WTC11 (cell line): ENCODE data around the gene SERPINA4. TPM values are rescaled to one million over a fixed set of nuclear protein-coding genes. Genes with fewer than 3 reads are reported as not detected.

ENCODE experiments used
- ATAC-seq: fragments of 200-7000 bp; cut with Tn5 transposase; 2 replicates; pipeline ENCODE4 v1.10.0; 2021; ENCODE audit warnings: mild to moderate bottlenecking, moderate library complexity
- CTCF ChIA-PET: fragments of 300-600 bp; sonication (Branson Sonifier 250); formaldehyde crosslinking; loops from one replicate; lab custom pipeline; 2021; ENCODE audit warnings: antibody characterized with exemption; lab: Charles Lee
- POLR2A ChIA-PET: fragments of 350-600 bp; sonication (Branson Sonifier 250); formaldehyde crosslinking; loops from one replicate; lab custom pipeline; 2021; ENCODE audit warnings: antibody characterized with exemption; lab: Charles Lee
- DNase-seq: peaks from one replicate; pipeline ENCODE4 v3.0.0; 2021; ENCODE audit warnings: low spot score
- H3K27ac Mint-ChIP-seq: 2 replicates; pipeline ENCODE4 v1.8.0; 2021; ENCODE audit warnings: mixed read lengths
- H3K27me3 Mint-ChIP-seq: 2 replicates; pipeline ENCODE4 v1.8.0; 2021; ENCODE audit warnings: low read depth, mild to moderate bottlenecking, moderate library complexity, mixed read lengths
- H3K36me3 Mint-ChIP-seq: 2 replicates; pipeline ENCODE4 v1.8.0; 2021; ENCODE audit warnings: mixed read lengths
- H3K4me1 Mint-ChIP-seq: 2 replicates; pipeline ENCODE4 v1.8.0; 2022; ENCODE audit warnings: mixed read lengths
- H3K4me3 Mint-ChIP-seq: 2 replicates; pipeline ENCODE4 v1.8.0; 2021; ENCODE audit warnings: mild to moderate bottlenecking, moderate library complexity, mixed read lengths
- H3K9me3 Mint-ChIP-seq: 2 replicates; pipeline ENCODE4 v1.8.0; 2021; ENCODE audit warnings: mixed read lengths
- AFF4 ChIP-seq: sonication (generic); formaldehyde crosslinking; IDR thresholded peaks from 2 replicates; pipeline ENCODE4 v1.8.1; 2023; ENCODE audit warnings: mild to moderate bottlenecking, missing genetic modification reagents, borderline replicate concordance
- CREM ChIP-seq: sonication (generic); formaldehyde crosslinking; IDR thresholded peaks from 2 replicates; pipeline ENCODE4 v1.8.1; 2022; ENCODE audit warnings: mild to moderate bottlenecking, missing genetic modification reagents, moderate library complexity
- E2F4 ChIP-seq: sonication (generic); formaldehyde crosslinking; IDR thresholded peaks from 2 replicates; pipeline ENCODE4 v1.8.1; 2022; ENCODE audit warnings: low read depth, mild to moderate bottlenecking, moderate library complexity, missing genetic modification reagents, borderline replicate concordance
- ELF4 ChIP-seq: sonication (generic); formaldehyde crosslinking; IDR thresholded peaks from 2 replicates; pipeline ENCODE4 v1.8.1; 2022; ENCODE audit warnings: low read depth, mild to moderate bottlenecking, moderate library complexity, missing genetic modification reagents
- ETV6 ChIP-seq: sonication (generic); formaldehyde crosslinking; IDR thresholded peaks from 2 replicates; pipeline ENCODE4 v1.8.1; 2022; ENCODE audit warnings: mild to moderate bottlenecking, missing genetic modification reagents
- FOXP1 ChIP-seq: sonication (generic); formaldehyde crosslinking; IDR thresholded peaks from 2 replicates; pipeline ENCODE4 v1.8.0; 2022; ENCODE audit warnings: missing genetic modification reagents, mild to moderate bottlenecking, moderate library complexity, borderline replicate concordance
- FOXP4 ChIP-seq: sonication (generic); formaldehyde crosslinking; IDR thresholded peaks from 2 replicates; pipeline ENCODE4 v1.8.0; 2022; ENCODE audit warnings: mild to moderate bottlenecking, missing genetic modification reagents
- GABPB1 ChIP-seq: sonication (generic); formaldehyde crosslinking; IDR thresholded peaks from 2 replicates; pipeline ENCODE4 v1.8.1; 2023; ENCODE audit warnings: mild to moderate bottlenecking, missing genetic modification reagents
- IRF2 ChIP-seq: sonication (generic); formaldehyde crosslinking; IDR thresholded peaks from 2 replicates; pipeline ENCODE4 v1.8.0; 2022; ENCODE audit warnings: low read depth, missing genetic modification reagents, borderline replicate concordance
- JAZF1 ChIP-seq: fragments of 250-450 bp; sonication (Bioruptor Pico); IDR thresholded peaks from 2 replicates; pipeline ENCODE4 v1.9.0; 2021; ENCODE audit warnings: moderate library complexity, mild to moderate bottlenecking, inconsistent platforms
- MLX ChIP-seq: sonication (generic); formaldehyde crosslinking; IDR thresholded peaks from 2 replicates; pipeline ENCODE4 v1.8.1; 2023; ENCODE audit warnings: mild to moderate bottlenecking, missing genetic modification reagents, moderate library complexity
- NFATC4 ChIP-seq: fragments of 250-450 bp; sonication (Bioruptor Pico); IDR thresholded peaks from 2 replicates; pipeline ENCODE4 v1.9.0; 2021; ENCODE audit warnings: mild to moderate bottlenecking
- NR3C1 ChIP-seq: sonication (generic); formaldehyde crosslinking; conservative IDR thresholded peaks from 2 replicates; pipeline ENCODE4 v1.8.1; 2023; ENCODE audit warnings: low read depth, mild to moderate bottlenecking, missing genetic modification reagents
- STAT6 ChIP-seq: sonication (generic); formaldehyde crosslinking; conservative IDR thresholded peaks from 2 replicates; pipeline ENCODE4 v1.8.1; 2023; ENCODE audit warnings: mild to moderate bottlenecking, low read depth, missing genetic modification reagents, moderate library complexity
- USF2 ChIP-seq: sonication (generic); formaldehyde crosslinking; IDR thresholded peaks from 2 replicates; pipeline ENCODE4 v1.8.1; 2023; ENCODE audit warnings: mild to moderate bottlenecking, missing genetic modification reagents, moderate library complexity
- ZMAT4 ChIP-seq: fragments of 250-450 bp; sonication (Bioruptor Pico); IDR thresholded peaks from 2 replicates; pipeline ENCODE4 v1.9.0; 2021; ENCODE audit warnings: mild to moderate bottlenecking
- ZNF121 ChIP-seq: sonication (generic); formaldehyde crosslinking; IDR thresholded peaks from 2 replicates; pipeline ENCODE4 v1.8.0; 2023; ENCODE audit warnings: missing genetic modification reagents
- ZNF317 ChIP-seq: sonication (generic); formaldehyde crosslinking; IDR thresholded peaks from 2 replicates; pipeline ENCODE4 v1.8.1; 2023; ENCODE audit warnings: low read depth, mild to moderate bottlenecking, moderate library complexity, missing genetic modification reagents, borderline replicate concordance
- ZNF425 ChIP-seq: fragments of 250-450 bp; sonication (Bioruptor Pico); conservative IDR thresholded peaks from 2 replicates; pipeline ENCODE4 v1.9.0; 2021; ENCODE audit warnings: mild to moderate bottlenecking
- total RNA-seq: library from RNA; stranded (reverse); gene quantifications from 3 replicates; pipeline ENCODE4 v1.2.3, GENCODE V29; 2021

Gene SERPINA4
- total RNA-seq, 1 experiment from 2014 or later, result not detected

GRCh38 chr14:94559638-94560290 is 1.5 kb upstream of the SERPINA4 start (continued):
- TF ChIP-seq ZNF425 (CRISPR knock-in tag) (no peak), ZNF317 (no peak), USF2 (no peak), JAZF1 (CRISPR knock-in tag) (no peak), AFF4 (CRISPR knock-in tag) (no peak), ZMAT4 (no peak), CREM (no peak), ZNF121 (CRISPR knock-in tag) (no peak), NFATC4 (CRISPR knock-in tag) (no peak), MLX (CRISPR knock-in tag) (no peak), NR3C1 (no peak), IRF2 (CRISPR knock-in tag) (no peak)
- TF ChIP-seq, all 79 proteins: peak for 0

- H3K27ac Mint-ChIP-seq, result no peak overlapping the region
- H3K36me3 Mint-ChIP-seq, result peaks cover 4% of the 10 kb centered on the region
- ChIA-PET POLR2A (no interaction called here), CTCF (interaction anchor here (1.0 kb wide), 1 partner anchor 74 kb away, joined by 3 read pairs; no protein-coding TSS in a partner anchor)
- ATAC-seq (no peak), DNase-seq (no peak)
- no peaks in the 10 kb centered on the region for H3K27me3 Mint-ChIP-seq
- H3K4me3 Mint-ChIP-seq, result no peak overlapping the region
- peaks cover 23% of the 10 kb centered on the region for H3K9me3 Mint-ChIP-seq
- H3K4me1 Mint-ChIP-seq, result peaks cover 3% of the 10 kb centered on the region; the same call in 1 of the 2 replicates
- TF ChIP-seq STAT6 (CRISPR knock-in tag) (no peak), ZNF425 (CRISPR knock-in tag) (no peak), GABPB1 (CRISPR knock-in tag) (no peak), E2F4 (CRISPR knock-in tag) (no peak), ELF4 (CRISPR knock-in tag) (no peak), FOXP4 (CRISPR knock-in tag) (no peak), JAZF1 (CRISPR knock-in tag) (no peak), FOXP1 (CRISPR knock-in tag) (no peak), ETV6 (CRISPR knock-in tag) (no peak)
These were observed 964 bp upstream of the SERPINA4 start for GRCh38 chr14:94560291-94560665.
